CD4-positive, alpha-beta T cell (primary cell): ENCODE data around the gene KRTAP10-8. TPM values are rescaled to one million over a fixed set of nuclear protein-coding genes. Genes with fewer than 3 reads are reported as not detected.

Source experiments
- ATAC-seq: fragments of 200-7000 bp; cut with Tn5 transposase; one replicate; pipeline ENCODE4 v1.10.0; 2022; ENCODE audit warnings: mild to moderate bottlenecking; ENCODE audit not compliant: poor library complexity
- CTCF ChIA-PET: fragments of 350-600 bp; sonication (Branson Sonifier 250); formaldehyde crosslinking; loops from one replicate; lab custom pipeline; 2021; ENCODE audit warnings: antibody characterized with exemption, inconsistent platforms; lab: Charles Lee
- POLR2A ChIA-PET: fragments of 350-600 bp; sonication (Branson Sonifier 250); formaldehyde crosslinking; loops from one replicate; lab custom pipeline; 2021; ENCODE audit warnings: antibody characterized with exemption, inconsistent platforms; lab: Charles Lee
- DNase-seq, 14 experiments: peaks; one replicate each; pipeline ENCODE4 v3.0.0-alpha.2; 2013 to 2020; ENCODE audit warnings: mixed read lengths in 2 of 14
- H3K27ac ChIP-seq, 2 donors: one replicate each; pipeline versions ENCODE4 v1.5.1 to v1.7.0; 2013; ENCODE audit warnings: low read length in 2 of 2, low read depth in 1 of 2, mild to moderate bottlenecking in 1 of 2
- H3K27me3 ChIP-seq, 2 experiments: 1 replicate in 1 of 2; 2 replicates in 1 of 2; pipeline versions ENCODE4 v1.6.1 to v1.7.0; 2013; ENCODE audit warnings: low read length in 2 of 2, control low read depth in 1 of 2, mild to moderate bottlenecking in 1 of 2, moderate library complexity in 1 of 2; ENCODE audit not compliant: insufficient read depth in 2 of 2, control insufficient read depth in 1 of 2
- H3K36me3 ChIP-seq: one replicate; pipeline ENCODE4 v1.6.1; 2013; ENCODE audit warnings: low read length, control low read depth; ENCODE audit not compliant: insufficient read depth
- H3K4me1 ChIP-seq: one replicate; pipeline ENCODE4 v1.6.1; 2013; ENCODE audit warnings: low read length, control low read depth; ENCODE audit not compliant: insufficient read depth
- H3K4me3 ChIP-seq: one replicate; pipeline ENCODE4 v1.5.1; 2013; ENCODE audit warnings: mild to moderate bottlenecking, low read length, moderate library complexity
- H3K9me3 ChIP-seq, 2 experiments: 1 replicate in 1 of 2; 2 replicates in 1 of 2; pipeline versions ENCODE4 v1.6.1 to v1.7.0; 2013; ENCODE audit warnings: low read length in 2 of 2, mild to moderate bottlenecking in 2 of 2, control low read depth in 1 of 2, moderate library complexity in 1 of 2; ENCODE audit not compliant: control insufficient read depth in 1 of 2, insufficient read depth in 1 of 2
- H3K27ac Mint-ChIP-seq: one replicate; pipeline ENCODE4 v1.8.0; 2020; ENCODE audit warnings: mixed read lengths
- H3K27me3 Mint-ChIP-seq: one replicate; pipeline ENCODE4 v1.8.0; 2021; ENCODE audit warnings: mixed read lengths
- H3K36me3 Mint-ChIP-seq: one replicate; pipeline ENCODE4 v1.8.0; 2021; ENCODE audit warnings: low read depth, mixed read lengths
- H3K4me1 Mint-ChIP-seq: one replicate; pipeline ENCODE4 v1.8.0; 2021; ENCODE audit warnings: low read depth, mixed read lengths
- H3K4me3 Mint-ChIP-seq: one replicate; pipeline ENCODE4 v1.8.0; 2020; ENCODE audit warnings: mild to moderate bottlenecking, mixed read lengths
- H3K9me3 Mint-ChIP-seq: one replicate; pipeline ENCODE4 v1.8.0; 2020; ENCODE audit warnings: mixed read lengths
- intact Hi-C, 2 experiments: fragments of 100-400 bp; cut with DNase I in 1 of 2; cut with micrococcal nuclease in 1 of 2; formaldehyde crosslinking; loops; one replicate each; pipeline versions ENCODE4 v1.15.1 to v1.9.0; 2023 to 2025; cut with DNase I, micrococcal nuclease
- total RNA-seq, 174 experiments: library from RNA in 2 of 174; stranded (reverse) in 2 of 174; gene quantifications; one replicate each; pipeline ENCODE4 v1.2.3 and lab custom pipeline; 2021 to 2026
- TF ChIP-seq, protein P1 (sequence below): fragments of 200-600 bp; IDR thresholded peaks from one replicate; pipeline ENCODE4 v1.8.0; 2022; ENCODE audit warnings: antibody characterized with exemption, mild to moderate bottlenecking

KRTAP10-8 gene
- total RNA-seq, 2 experiments from 2014 or later, result not detected

DNA sequence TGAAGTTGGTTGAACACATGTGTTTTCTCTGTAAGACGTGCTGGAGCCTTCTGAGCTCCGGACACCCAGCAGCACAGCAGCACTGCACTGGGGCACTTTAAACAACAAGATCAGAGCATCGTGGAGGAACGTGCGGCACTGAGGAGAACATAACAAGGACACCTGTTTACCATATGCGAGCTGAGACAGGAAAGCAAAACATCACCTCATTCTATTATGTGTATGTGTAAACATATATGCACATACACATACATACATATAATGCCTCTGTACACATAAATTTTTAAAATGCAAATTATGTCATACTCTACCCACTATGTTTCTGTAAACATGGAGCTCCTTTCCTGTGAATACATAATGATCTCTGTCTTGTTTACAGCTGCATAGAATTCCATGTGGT is 16.4 kb upstream of the KRTAP10-8 start:
- TF ChIP-seq, protein P1, sequence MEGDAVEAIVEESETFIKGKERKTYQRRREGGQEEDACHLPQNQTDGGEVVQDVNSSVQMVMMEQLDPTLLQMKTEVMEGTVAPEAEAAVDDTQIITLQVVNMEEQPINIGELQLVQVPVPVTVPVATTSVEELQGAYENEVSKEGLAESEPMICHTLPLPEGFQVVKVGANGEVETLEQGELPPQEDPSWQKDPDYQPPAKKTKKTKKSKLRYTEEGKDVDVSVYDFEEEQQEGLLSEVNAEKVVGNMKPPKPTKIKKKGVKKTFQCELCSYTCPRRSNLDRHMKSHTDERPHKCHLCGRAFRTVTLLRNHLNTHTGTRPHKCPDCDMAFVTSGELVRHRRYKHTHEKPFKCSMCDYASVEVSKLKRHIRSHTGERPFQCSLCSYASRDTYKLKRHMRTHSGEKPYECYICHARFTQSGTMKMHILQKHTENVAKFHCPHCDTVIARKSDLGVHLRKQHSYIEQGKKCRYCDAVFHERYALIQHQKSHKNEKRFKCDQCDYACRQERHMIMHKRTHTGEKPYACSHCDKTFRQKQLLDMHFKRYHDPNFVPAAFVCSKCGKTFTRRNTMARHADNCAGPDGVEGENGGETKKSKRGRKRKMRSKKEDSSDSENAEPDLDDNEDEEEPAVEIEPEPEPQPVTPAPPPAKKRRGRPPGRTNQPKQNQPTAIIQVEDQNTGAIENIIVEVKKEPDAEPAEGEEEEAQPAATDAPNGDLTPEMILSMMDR, result no peak
- Histone ChIP-seq H3K36me3 (no peaks in the 10 kb centered on the region), H3K4me3 (no peak overlapping the region), H3K27me3 (no peaks in the 10 kb centered on the region), H3K9me3 (peaks cover 9 to 10% of the 10 kb centered on the region in 2 experiments), H3K27ac (no peak overlapping the region), H3K4me1 (no peaks in the 10 kb centered on the region)
- H3K36me3 Mint-ChIP-seq, result no peaks in the 10 kb centered on the region
- H3K4me3 Mint-ChIP-seq, result no peak overlapping the region
- no peak for ATAC-seq
- ChIA-PET CTCF (no interaction called here), POLR2A (interaction anchor here (0.8 kb wide), 1 partner anchor 24 kb away, joined by 3 read pairs; no protein-coding TSS in a partner anchor)
- intact Hi-C loops, result no loop called here
- H3K9me3 Mint-ChIP-seq, result no peaks in the 10 kb centered on the region
- H3K27ac Mint-ChIP-seq, result no peak overlapping the region
- H3K27me3 Mint-ChIP-seq, result no peaks in the 10 kb centered on the region
- H3K4me1 Mint-ChIP-seq, result no peaks in the 10 kb centered on the region
- DNase-seq, result no peak

DNA sequence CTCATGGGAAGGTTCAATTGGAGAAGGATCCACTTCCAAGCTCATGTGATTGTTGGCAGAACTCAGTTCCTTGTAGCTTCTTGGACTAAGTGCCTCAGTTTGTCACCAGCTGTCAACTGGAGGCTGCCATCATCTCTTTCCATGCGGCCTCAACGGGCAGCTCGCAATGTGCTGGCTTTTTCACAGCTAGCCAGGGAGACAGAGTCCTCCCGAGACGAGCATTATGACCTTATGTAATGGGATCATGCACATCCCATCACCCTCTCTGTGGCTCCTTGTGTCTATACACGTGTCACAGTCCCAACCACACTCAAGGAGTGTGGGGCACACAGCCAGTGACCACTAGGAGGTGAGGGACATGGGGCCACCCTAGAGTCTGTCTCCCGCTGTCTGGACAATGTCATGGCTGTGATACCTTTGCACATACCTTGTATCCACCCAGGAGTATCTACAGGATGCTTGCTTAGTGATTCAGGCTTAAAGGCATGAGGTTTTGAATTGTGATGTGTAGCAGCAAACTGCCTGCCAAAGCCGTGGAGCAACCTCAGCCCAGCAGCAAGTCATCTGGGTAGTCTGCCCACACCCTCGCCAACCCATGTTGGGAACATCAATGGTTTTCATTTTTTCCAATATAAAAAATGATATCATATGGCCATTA is 15.7 kb upstream of the KRTAP10-8 start:
- CTCF ChIA-PET, result no interaction called here
- Mint-ChIP-seq H3K9me3 (no peaks in the 10 kb centered on the region), H3K27me3 (no peaks in the 10 kb centered on the region), H3K4me1 (no peaks in the 10 kb centered on the region), H3K36me3 (no peaks in the 10 kb centered on the region), H3K4me3 (no peak overlapping the region), H3K27ac (no peak overlapping the region)
- Histone ChIP-seq H3K27me3 (no peaks in the 10 kb centered on the region), H3K27ac (no peak overlapping the region), H3K4me3 (no peak overlapping the region), H3K36me3 (no peaks in the 10 kb centered on the region), H3K4me1 (no peaks in the 10 kb centered on the region), H3K9me3 (peaks cover 9 to 10% of the 10 kb centered on the region in 2 experiments)
- ATAC-seq, result no peak
- POLR2A ChIA-PET, result interaction anchor here (0.8 kb wide), 1 partner anchor 25 kb away, joined by 3 read pairs; no protein-coding TSS in a partner anchor
- intact Hi-C loops, result no loop called here
- no peak for DNase-seq
- TF ChIP-seq, protein P1, result no peak

DNA sequence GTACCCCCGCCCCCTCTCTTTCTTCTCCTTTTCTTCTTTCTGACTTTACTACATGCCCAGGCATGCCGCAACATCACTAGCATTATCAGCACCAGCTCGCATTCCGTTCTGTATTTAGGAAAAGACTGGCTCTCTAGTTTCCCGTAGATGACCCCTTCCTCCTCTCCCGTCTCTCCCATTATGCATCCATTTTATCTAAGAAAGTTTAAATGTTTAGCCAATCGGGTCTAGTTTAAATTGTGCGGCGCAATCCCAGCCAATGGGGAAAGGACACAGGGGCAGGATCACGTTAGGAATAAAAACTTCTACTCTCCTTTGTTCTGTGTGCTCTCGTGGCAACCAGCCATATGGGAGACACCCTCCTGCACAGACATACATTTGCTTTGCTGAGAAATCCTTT is 13.8 kb upstream of the KRTAP10-8 start:
- no peak for ATAC-seq
- intact Hi-C loops, result no loop called here
- ChIA-PET POLR2A (no interaction called here), CTCF (no interaction called here)
- no peak overlapping the region for H3K4me3 Mint-ChIP-seq
- Histone ChIP-seq H3K27ac (no peak overlapping the region), H3K4me1 (peaks cover 2% of the 10 kb centered on the region), H3K27me3 (no peaks in the 10 kb centered on the region), H3K9me3 (peaks cover 9 to 10% of the 10 kb centered on the region in 2 experiments), H3K36me3 (no peaks in the 10 kb centered on the region), H3K4me3 (no peak overlapping the region)
- TF ChIP-seq, protein P1, result no peak
- no peak for DNase-seq
- no peaks in the 10 kb centered on the region for H3K9me3 Mint-ChIP-seq
- no peaks in the 10 kb centered on the region for H3K27me3 Mint-ChIP-seq
- H3K4me1 Mint-ChIP-seq, result no peaks in the 10 kb centered on the region
- H3K27ac Mint-ChIP-seq, result no peak overlapping the region
- no peaks in the 10 kb centered on the region for H3K36me3 Mint-ChIP-seq
